ENCODE data around the gene DLK1.

DLK1 gene

DNA sequence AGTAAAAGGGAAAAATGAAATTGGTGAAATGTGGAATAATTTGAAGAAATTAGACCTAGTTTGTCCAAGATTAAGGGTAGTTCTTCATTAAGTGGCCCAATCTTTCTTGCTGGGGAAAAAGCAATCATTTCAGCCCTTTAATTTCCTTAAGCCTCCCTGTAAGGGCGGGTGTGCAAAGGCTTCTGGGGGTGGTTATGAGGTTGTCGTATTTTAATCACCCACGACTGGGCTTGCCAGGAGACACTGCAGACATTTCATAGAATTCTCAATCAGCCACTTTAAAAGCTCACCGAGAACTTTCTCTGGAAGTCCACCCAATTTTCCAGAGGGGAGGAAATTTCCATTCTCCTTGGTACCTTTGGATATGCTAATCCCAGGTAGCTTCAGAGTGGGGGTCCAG is 43.4 kb downstream of the DLK1 start:
- H3K27me3 ChIP-seq (ENCODE audit: insufficient read depth, low read length), result no peaks in the 10 kb centered on the region
- H3K9me3 ChIP-seq (ENCODE audit: insufficient read depth, low read depth, low read length), result peaks cover 9% of the 10 kb centered on the region
- no peaks in the 10 kb centered on the region for H3K36me3 ChIP-seq (ENCODE audit: insufficient read depth, low read depth, low read length)
- no peak overlapping the region for H3K9ac ChIP-seq (ENCODE audit: low read depth, low read length)
- no peak overlapping the region for H3K4me3 ChIP-seq (ENCODE audit: low read length)
- no peak overlapping the region for H3K27ac ChIP-seq (ENCODE audit: low read length)
- H3K4me1 ChIP-seq (ENCODE audit: insufficient read depth, low read length), result no peaks in the 10 kb centered on the region

DNA sequence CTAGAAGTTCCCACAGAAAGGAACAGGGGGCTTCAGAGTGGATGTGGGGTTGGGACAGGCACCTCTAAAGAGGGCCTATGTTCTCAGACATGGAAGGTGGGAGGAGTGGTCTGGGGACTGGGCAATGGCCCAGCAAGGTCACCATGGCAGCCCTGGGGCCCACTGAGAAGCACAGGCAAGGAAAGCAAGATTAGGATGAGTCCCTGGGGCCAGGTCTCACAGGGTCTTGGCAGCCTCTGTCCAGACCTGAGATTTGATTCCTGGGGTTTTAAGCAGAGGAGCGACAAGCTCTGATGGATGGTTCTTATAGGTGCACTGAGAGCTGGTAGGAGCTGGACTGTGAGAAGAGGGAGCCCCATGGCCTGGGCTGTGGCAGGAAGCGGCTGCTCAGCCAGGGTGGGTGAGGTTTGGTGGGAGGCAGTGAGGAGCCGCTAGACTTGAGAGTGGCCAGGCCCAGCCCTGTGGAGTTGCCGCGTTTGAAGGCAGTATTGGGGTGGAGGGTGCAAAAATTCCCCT is 44.0 kb downstream of the DLK1 start:
- Histone ChIP-seq H3K4me3 (ENCODE audit: low read length) (no peak overlapping the region), H3K4me1 (ENCODE audit: insufficient read depth, low read length) (no peaks in the 10 kb centered on the region), H3K9me3 (ENCODE audit: insufficient read depth, low read depth, low read length) (peaks cover 9% of the 10 kb centered on the region), H3K27me3 (ENCODE audit: insufficient read depth, low read length) (no peaks in the 10 kb centered on the region), H3K27ac (ENCODE audit: low read length) (no peak overlapping the region), H3K9ac (ENCODE audit: low read depth, low read length) (no peak overlapping the region), H3K36me3 (ENCODE audit: insufficient read depth, low read depth, low read length) (no peaks in the 10 kb centered on the region)

DNA sequence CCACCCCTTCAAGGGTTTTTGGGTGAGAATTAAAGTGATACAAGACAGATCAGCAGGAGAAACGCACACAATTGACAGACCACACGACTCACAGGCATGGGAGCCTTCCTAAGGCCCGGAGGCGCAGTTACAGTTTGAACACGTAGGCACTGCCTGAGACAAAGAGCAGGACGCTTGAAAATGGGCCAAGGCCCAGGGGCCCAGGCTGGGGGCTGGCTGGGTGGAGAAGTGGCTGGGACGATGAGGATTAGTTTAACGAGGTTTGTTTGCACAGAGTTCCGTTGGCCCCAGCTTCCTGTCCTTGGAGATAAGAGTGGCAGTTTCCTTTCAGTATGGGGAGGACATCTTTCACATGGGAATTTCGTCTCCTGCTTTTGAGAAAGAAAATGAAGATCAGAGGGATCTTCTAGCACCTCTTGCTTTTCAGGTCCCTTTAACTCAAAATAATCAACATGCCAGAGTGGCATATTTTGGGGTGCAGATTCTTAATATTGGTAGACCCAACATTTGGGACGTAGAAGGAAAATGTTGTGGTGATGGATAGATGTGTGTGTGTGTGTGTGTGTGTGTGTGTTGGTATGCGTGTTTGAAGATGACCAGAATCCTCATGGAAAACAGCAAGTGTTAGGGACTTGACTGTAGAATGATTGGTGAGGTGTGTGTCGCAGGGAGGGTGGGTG is 44.6 kb downstream of the DLK1 start:
- Histone ChIP-seq H3K36me3 (ENCODE audit: insufficient read depth, low read depth, low read length) (no peaks in the 10 kb centered on the region), H3K9me3 (ENCODE audit: insufficient read depth, low read depth, low read length) (peaks cover 9% of the 10 kb centered on the region), H3K9ac (ENCODE audit: low read depth, low read length) (no peak overlapping the region), H3K4me3 (ENCODE audit: low read length) (no peak overlapping the region), H3K4me1 (ENCODE audit: insufficient read depth, low read length) (no peaks in the 10 kb centered on the region), H3K27ac (ENCODE audit: low read length) (no peak overlapping the region), H3K27me3 (ENCODE audit: insufficient read depth, low read length) (no peaks in the 10 kb centered on the region)

DNA sequence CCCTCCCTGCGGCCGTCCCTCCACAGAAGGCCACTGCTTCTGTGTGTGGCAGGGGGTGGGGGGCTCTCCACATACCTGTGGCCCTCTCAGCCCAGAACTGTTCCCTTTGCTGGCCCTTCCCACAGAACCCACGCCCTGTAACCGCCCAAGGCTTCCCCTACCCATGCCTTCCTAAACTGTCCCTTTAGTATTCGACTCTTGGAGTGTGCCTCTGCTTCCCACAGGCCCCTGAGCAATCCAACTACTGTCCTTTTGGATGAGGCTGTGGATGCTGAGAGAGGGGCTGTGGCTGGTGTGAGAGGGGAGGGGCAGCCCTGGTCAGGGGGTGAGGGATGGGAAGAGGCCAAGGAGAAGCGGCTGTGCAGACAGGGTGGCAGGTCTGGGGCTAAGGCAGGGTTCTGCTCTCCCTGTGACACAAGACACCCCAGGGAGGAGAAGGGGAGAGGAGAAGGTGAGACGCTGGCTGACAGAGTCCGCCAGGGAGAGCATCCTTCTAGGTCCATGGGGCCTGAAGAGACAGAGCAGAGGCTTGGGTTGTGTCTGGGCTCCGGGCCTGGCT is 46.0 kb downstream of the DLK1 start:
- Histone ChIP-seq H3K9me3 (ENCODE audit: insufficient read depth, low read depth, low read length) (peaks cover 9% of the 10 kb centered on the region), H3K27ac (ENCODE audit: low read length) (no peak overlapping the region), H3K4me1 (ENCODE audit: insufficient read depth, low read length) (no peaks in the 10 kb centered on the region), H3K27me3 (ENCODE audit: insufficient read depth, low read length) (no peaks in the 10 kb centered on the region), H3K36me3 (ENCODE audit: insufficient read depth, low read depth, low read length) (no peaks in the 10 kb centered on the region), H3K9ac (ENCODE audit: low read depth, low read length) (no peak overlapping the region), H3K4me3 (ENCODE audit: low read length) (no peak overlapping the region)

DNA sequence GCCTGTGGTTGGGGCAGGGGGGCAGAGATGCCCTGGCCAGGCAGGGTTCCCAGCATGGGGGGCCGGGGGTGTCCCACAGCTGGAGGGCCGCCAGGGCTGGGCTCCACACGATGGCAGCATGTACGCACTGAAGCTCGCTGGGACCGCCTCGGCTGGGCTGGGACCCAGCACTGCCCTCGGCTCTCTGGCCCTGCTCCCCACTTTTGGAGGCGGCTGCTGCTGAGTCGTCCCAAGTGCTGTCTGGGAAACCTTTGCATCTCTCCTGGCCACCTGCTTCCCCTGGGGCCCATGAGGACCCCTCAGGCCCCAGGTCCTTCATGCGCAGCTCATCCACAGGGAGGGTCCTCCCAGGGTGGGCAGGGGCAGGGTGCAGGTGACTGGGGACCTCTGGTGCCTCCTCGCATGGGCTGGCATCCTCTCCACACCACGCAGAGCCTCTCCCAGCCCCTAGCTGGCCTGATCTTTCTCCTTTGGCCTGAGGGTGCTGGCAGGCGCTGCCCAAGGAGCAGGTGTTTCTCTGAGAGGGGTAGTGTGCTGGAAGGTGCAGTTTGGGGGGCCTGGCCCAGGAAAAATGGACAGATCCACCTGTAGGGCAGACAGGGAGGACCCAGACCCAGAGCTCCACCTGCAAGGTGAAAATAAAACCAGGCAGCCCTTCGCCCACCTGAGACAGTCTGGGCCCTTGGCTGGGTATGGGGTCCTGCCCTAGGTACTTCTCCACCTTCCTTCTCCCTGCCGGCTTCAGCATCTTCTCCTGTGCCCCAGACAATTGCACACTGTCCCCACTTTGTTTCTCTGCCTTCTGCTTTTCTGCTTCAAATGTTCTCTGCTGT is 46.9 kb downstream of the DLK1 start:
- Histone ChIP-seq H3K27me3 (ENCODE audit: insufficient read depth, low read length) (no peaks in the 10 kb centered on the region), H3K9ac (ENCODE audit: low read depth, low read length) (no peak overlapping the region), H3K36me3 (ENCODE audit: insufficient read depth, low read depth, low read length) (no peaks in the 10 kb centered on the region), H3K4me3 (ENCODE audit: low read length) (no peak overlapping the region), H3K4me1 (ENCODE audit: insufficient read depth, low read length) (no peaks in the 10 kb centered on the region), H3K27ac (ENCODE audit: low read length) (no peak overlapping the region), H3K9me3 (ENCODE audit: insufficient read depth, low read depth, low read length) (peaks cover 9% of the 10 kb centered on the region)

DNA sequence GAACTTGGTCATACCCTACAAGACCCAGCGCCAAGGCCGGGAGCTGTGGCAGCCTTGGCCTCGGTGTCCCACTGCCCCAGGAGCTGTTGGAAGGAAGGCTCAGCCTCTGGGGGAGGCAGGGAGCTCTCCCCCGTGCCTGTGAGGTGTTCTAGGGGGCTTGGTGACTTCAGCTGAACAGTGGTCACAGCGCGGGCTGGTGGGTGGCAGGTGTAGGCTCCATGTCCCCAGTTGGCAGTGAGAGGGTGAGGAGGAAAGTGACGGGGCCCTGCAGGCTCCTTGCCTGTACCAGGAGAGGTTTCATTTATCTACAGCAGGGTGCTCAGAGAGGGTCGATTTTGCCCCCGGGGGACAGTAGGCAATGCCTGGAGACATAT is 47.5 kb downstream of the DLK1 start:
- Histone ChIP-seq H3K9me3 (ENCODE audit: insufficient read depth, low read depth, low read length) (peaks cover 9% of the 10 kb centered on the region), H3K4me1 (ENCODE audit: insufficient read depth, low read length) (no peaks in the 10 kb centered on the region), H3K27me3 (ENCODE audit: insufficient read depth, low read length) (no peaks in the 10 kb centered on the region), H3K36me3 (ENCODE audit: insufficient read depth, low read depth, low read length) (no peaks in the 10 kb centered on the region), H3K9ac (ENCODE audit: low read depth, low read length) (no peak overlapping the region), H3K27ac (ENCODE audit: low read length) (no peak overlapping the region), H3K4me3 (ENCODE audit: low read length) (no peak overlapping the region)

DNA sequence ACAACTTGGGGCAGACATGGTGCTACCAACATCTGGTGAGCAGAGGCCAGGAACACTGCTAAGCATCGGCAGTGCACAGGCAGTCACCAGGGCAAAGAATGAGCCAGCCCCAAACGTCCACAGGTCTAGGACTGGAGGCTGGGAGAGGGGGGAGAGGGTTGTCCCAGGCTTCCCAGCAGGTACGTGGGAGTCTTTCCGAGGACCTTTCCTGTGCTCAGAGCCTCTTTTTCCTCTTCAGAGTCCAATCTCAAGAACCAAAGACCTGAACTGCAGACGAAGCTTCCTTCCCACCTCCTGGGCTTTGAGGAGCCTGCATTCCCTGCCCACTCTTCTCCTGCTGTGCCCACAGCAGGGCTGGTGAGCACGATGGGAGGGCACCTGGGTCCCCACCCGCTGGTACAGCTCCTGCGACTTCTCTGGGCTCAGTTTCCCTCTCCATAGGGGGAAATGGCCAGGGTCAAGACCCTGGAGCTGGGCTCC is 48.7 kb downstream of the DLK1 start:
- H3K4me3 ChIP-seq (ENCODE audit: low read length), result no peak overlapping the region
- H3K27ac ChIP-seq (ENCODE audit: low read length), result no peak overlapping the region
- no peak overlapping the region for H3K9ac ChIP-seq (ENCODE audit: low read depth, low read length)
- H3K36me3 ChIP-seq (ENCODE audit: insufficient read depth, low read depth, low read length), result no peaks in the 10 kb centered on the region
- peaks cover 9% of the 10 kb centered on the region for H3K9me3 ChIP-seq (ENCODE audit: insufficient read depth, low read depth, low read length)
- H3K4me1 ChIP-seq (ENCODE audit: insufficient read depth, low read length), result no peaks in the 10 kb centered on the region
- no peaks in the 10 kb centered on the region for H3K27me3 ChIP-seq (ENCODE audit: insufficient read depth, low read length)

DNA sequence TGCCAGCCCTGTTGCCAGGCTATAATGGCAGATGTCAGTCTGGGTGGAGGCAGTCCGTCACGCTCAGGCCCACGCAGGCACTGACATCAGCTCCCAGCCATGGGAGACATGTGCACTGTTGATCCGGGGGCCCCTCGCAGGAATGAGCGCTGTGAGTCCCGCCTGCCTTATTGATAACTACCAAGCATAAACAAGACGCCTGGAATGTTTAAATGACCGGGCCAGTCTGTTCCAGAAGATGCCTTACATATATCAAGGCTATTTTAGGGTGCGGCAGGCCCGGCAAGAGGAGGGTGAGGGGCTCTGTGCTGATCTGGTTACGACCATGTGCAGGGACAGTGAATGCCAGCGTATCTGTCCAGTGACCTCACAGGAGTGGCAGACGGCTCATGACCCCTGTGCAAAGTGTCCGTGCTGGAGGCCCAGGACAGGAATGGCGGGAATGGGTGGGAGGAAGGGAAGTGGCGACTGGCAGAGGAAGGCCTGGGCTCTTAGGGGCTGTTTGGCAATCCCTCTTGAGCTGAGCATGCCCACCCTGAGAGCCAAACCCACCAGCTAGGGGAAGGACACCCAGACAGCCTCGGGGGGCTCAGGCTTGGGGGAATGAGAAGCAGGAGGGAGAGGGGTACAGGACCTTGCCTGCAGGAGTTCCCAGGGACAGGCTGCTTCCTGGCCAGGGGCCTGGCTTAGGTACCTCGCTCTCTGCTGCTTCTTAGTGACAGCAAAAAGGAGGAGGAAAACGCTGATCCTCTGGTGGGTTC is 49.3 kb downstream of the DLK1 start:
- peaks cover 5% of the 10 kb centered on the region for H3K9me3 ChIP-seq (ENCODE audit: insufficient read depth, low read depth, low read length)
- H3K4me1 ChIP-seq (ENCODE audit: insufficient read depth, low read length), result no peaks in the 10 kb centered on the region
- no peak overlapping the region for H3K4me3 ChIP-seq (ENCODE audit: low read length)
- no peak overlapping the region for H3K27ac ChIP-seq (ENCODE audit: low read length)
- no peaks in the 10 kb centered on the region for H3K36me3 ChIP-seq (ENCODE audit: insufficient read depth, low read depth, low read length)
- no peaks in the 10 kb centered on the region for H3K27me3 ChIP-seq (ENCODE audit: insufficient read depth, low read length)
- no peak overlapping the region for H3K9ac ChIP-seq (ENCODE audit: low read depth, low read length)

DNA sequence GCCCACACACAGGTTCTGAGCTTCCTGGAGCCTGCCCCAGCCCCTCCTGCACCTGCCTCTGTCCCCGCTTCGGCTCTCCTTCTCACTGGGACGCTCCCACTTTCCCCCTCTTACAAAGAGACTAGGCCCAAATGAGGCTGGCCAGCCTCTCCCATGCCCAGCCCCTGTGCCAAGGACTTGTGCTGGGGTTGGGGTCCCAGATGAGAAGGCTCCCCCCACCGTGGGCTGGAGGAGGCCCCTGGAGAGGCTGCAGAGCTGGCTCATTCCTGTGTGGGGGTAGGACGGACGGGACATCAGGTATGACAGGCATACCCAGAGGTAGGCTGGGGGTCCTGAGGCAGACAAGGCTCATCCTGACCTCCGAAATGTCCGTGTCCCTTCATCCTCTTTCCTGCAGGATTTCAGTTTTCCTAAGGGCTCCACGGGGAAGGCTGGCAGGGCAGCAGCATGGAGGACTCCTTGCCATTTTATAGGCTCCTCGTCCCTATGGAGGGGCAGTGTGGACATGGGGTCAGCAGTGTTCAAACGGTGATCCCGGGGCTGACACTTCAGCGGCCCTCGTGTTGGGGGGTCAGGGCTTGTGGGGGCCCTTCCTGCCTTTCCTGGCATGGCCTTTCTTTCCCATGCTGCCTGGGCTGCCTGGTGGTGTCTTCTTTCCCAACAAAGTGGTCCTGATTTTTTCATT is 50.1 kb downstream of the DLK1 start:
- Histone ChIP-seq H3K4me1 (ENCODE audit: insufficient read depth, low read length) (no peaks in the 10 kb centered on the region), H3K9ac (ENCODE audit: low read depth, low read length) (no peak overlapping the region)

DNA sequence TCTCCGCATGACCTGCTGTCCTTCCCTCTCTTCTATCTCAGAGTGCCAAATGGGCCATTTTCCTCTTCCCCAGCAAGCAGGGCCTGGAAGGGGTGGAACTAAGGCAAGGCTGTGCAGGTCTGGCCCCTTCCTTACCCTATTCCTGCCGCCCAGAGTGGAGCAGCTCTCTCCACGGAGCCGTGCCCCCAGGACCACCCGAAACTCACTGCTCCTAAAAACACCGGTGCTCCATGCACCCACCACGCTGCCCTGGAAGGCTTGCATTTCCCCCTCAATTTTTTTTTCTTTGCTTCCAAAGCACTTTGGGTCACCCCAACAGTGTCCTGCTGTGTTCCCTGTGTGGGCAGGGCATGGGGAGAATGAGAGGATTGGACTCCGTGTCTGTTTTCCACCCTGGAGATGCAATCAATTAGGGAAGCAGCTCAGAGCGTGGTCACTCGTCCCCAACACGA is 50.7 kb downstream of the DLK1 start:
- no peak overlapping the region for H3K27ac ChIP-seq (ENCODE audit: low read length)
- H3K4me1 ChIP-seq (ENCODE audit: insufficient read depth, low read length), result no peaks in the 10 kb centered on the region
- H3K27me3 ChIP-seq (ENCODE audit: insufficient read depth, low read length), result no peaks in the 10 kb centered on the region

More for the DNA sequence above, 50.1 kb downstream of the DLK1 start:
- Histone ChIP-seq H3K27ac (ENCODE audit: low read length) (no peak overlapping the region), H3K4me3 (ENCODE audit: low read length) (no peak overlapping the region), H3K27me3 (ENCODE audit: insufficient read depth, low read length) (no peaks in the 10 kb centered on the region), H3K36me3 (ENCODE audit: insufficient read depth, low read depth, low read length) (no peaks in the 10 kb centered on the region), H3K9me3 (ENCODE audit: insufficient read depth, low read depth, low read length) (no peaks in the 10 kb centered on the region)

More for the DNA sequence above, 50.7 kb downstream of the DLK1 start:
- Histone ChIP-seq H3K9me3 (ENCODE audit: insufficient read depth, low read depth, low read length) (no peaks in the 10 kb centered on the region), H3K4me3 (ENCODE audit: low read length) (no peak overlapping the region), H3K36me3 (ENCODE audit: insufficient read depth, low read depth, low read length) (no peaks in the 10 kb centered on the region), H3K9ac (ENCODE audit: low read depth, low read length) (no peak overlapping the region)

All from iPS-20b (cell line).